ENCODE measurements around the gene SPRYD4. TPM values are rescaled to one million over a fixed set of nuclear protein-coding genes. Genes with fewer than 3 reads are reported as not detected.

The SPRYD4 gene
- total and polyA plus RNA-seq, 2 of the 4 experiments (the other 2 are of a cell fraction) = 1.7 to 1.8 TPM

- TF ChIP-seq MXI1 (IDR thresholded peaks at IDR 0.05; ENCODE audit: borderline replicate concordance, low read depth, low read length) = no peak
- no peak for TF ChIP-seq MAZ (IDR thresholded peaks at IDR 0.05; ENCODE audit: borderline replicate concordance, low read depth, low read length)
Observed at GRCh38 chr12:56528846-56529245, 60.5 kb downstream of the SPRYD4 start (continued).

Other genes with a start within 250 kb of the SPRYD4 start
- gene RNF41, start 246.7 kb upstream of the SPRYD4 start, total RNA-seq (2012; rRNA removed) = 191 and 272 TPM in 2 replicates
- gene RNF41, start 246.7 kb upstream of the SPRYD4 start, polyA plus RNA-seq (2012; rRNA removed) = 112 and 125 TPM in 2 replicates
- 29.2 and 31.4 TPM in 2 replicates for gene NABP2, start 244.2 kb upstream of the SPRYD4 start, total RNA-seq (2012; rRNA removed)
- 37.4 and 42.5 TPM in 2 replicates for gene NABP2, start 244.2 kb upstream of the SPRYD4 start, polyA plus RNA-seq (2012; rRNA removed)
- not detected in 2 replicates for gene SLC39A5, start 238.5 kb upstream of the SPRYD4 start, total RNA-seq (2012; rRNA removed)
- gene SLC39A5, start 238.5 kb upstream of the SPRYD4 start, polyA plus RNA-seq (2012; rRNA removed) = not detected in 2 replicates
- gene ANKRD52, start 210.2 kb upstream of the SPRYD4 start, total RNA-seq (2012; rRNA removed) = 15.4 and 16.1 TPM in 2 replicates
- gene ANKRD52, start 210.2 kb upstream of the SPRYD4 start, polyA plus RNA-seq (2012; rRNA removed) = 35.9 and 36.2 TPM in 2 replicates
- 4.7 TPM in 2 replicates for gene COQ10A, start 201.6 kb upstream of the SPRYD4 start, total RNA-seq (2012; rRNA removed)
- gene COQ10A, start 201.6 kb upstream of the SPRYD4 start, polyA plus RNA-seq (2012; rRNA removed) = 10.2 and 10.8 TPM in 2 replicates
- 90.5 and 139 TPM in 2 replicates for gene CS, start 168.2 kb upstream of the SPRYD4 start, total RNA-seq (2012; rRNA removed)
- 120 and 146 TPM in 2 replicates for gene CS, start 168.2 kb upstream of the SPRYD4 start, polyA plus RNA-seq (2012; rRNA removed)
- 65.2 and 76.7 TPM in 2 replicates for gene CNPY2, start 152.6 kb upstream of the SPRYD4 start, total RNA-seq (2012; rRNA removed)
- gene CNPY2, start 152.6 kb upstream of the SPRYD4 start, polyA plus RNA-seq (2012; rRNA removed) = 175 and 177 TPM in 2 replicates
- 7.5 and 9.7 TPM in 2 replicates for gene PAN2, start 134.6 kb upstream of the SPRYD4 start, total RNA-seq (2012; rRNA removed)
- 16.6 and 20.2 TPM in 2 replicates for gene PAN2, start 134.6 kb upstream of the SPRYD4 start, polyA plus RNA-seq (2012; rRNA removed)
- not detected in 2 replicates for gene IL23A, start 129.7 kb upstream of the SPRYD4 start, total RNA-seq (2012; rRNA removed)
- 0.17 and 0.55 TPM in 2 replicates for gene IL23A, start 129.7 kb upstream of the SPRYD4 start, polyA plus RNA-seq (2012; rRNA removed)
- gene STAT2, start 108.5 kb upstream of the SPRYD4 start, total RNA-seq (2012; rRNA removed) = 125 and 182 TPM in 2 replicates
- 63.9 and 99.3 TPM in 2 replicates for gene STAT2, start 108.5 kb upstream of the SPRYD4 start, polyA plus RNA-seq (2012; rRNA removed)
- gene APOF, start 105.7 kb upstream of the SPRYD4 start, total RNA-seq (2012; rRNA removed) = not detected in 2 replicates
- not detected in 2 replicates for gene APOF, start 105.7 kb upstream of the SPRYD4 start, polyA plus RNA-seq (2012; rRNA removed)
- gene TIMELESS, start 19.2 kb upstream of the SPRYD4 start, total RNA-seq (2012; rRNA removed) = 9.4 and 10.4 TPM in 2 replicates
- 6.0 and 7.3 TPM in 2 replicates for gene TIMELESS, start 19.2 kb upstream of the SPRYD4 start, polyA plus RNA-seq (2012; rRNA removed)
- gene MIP, start 13.9 kb upstream of the SPRYD4 start, total RNA-seq (2012; rRNA removed) = not detected in 2 replicates
- not detected in 2 replicates for gene MIP, start 13.9 kb upstream of the SPRYD4 start, polyA plus RNA-seq (2012; rRNA removed)
- under 0.01 and 0.36 TPM in 2 replicates for gene GLS2, start 19.6 kb downstream of the SPRYD4 start, total RNA-seq (2012; rRNA removed)
- 0.21 and 0.40 TPM in 2 replicates for gene GLS2, start 19.6 kb downstream of the SPRYD4 start, polyA plus RNA-seq (2012; rRNA removed)
- gene RBMS2, start 53.2 kb downstream of the SPRYD4 start, total RNA-seq (2012; rRNA removed) = 28.3 and 38.0 TPM in 2 replicates
- gene RBMS2, start 53.2 kb downstream of the SPRYD4 start, polyA plus RNA-seq (2012; rRNA removed) = 41.9 and 43.6 TPM in 2 replicates
- gene BAZ2A, start 161.7 kb downstream of the SPRYD4 start, total RNA-seq (2012; rRNA removed) = 15.4 and 15.6 TPM in 2 replicates
- gene BAZ2A, start 161.7 kb downstream of the SPRYD4 start, polyA plus RNA-seq (2012; rRNA removed) = 42.8 and 48.6 TPM in 2 replicates
- 795 and 812 TPM in 2 replicates for gene ATP5F1B, start 177.4 kb downstream of the SPRYD4 start, total RNA-seq (2012; rRNA removed)
- gene ATP5F1B, start 177.4 kb downstream of the SPRYD4 start, polyA plus RNA-seq (2012; rRNA removed) = 853 and 915 TPM in 2 replicates
- gene PTGES3, start 219.7 kb downstream of the SPRYD4 start, total RNA-seq (2012; rRNA removed) = 42.7 and 101 TPM in 2 replicates
- gene PTGES3, start 219.7 kb downstream of the SPRYD4 start, polyA plus RNA-seq (2012; rRNA removed) = 70.4 and 73.2 TPM in 2 replicates